Activated CD4-positive, alpha-beta T cell treated with anti-CD3 and anti-CD28 coated beads, Interleukin-2, amount 10 ng/mL, durations not matched to agents 24 days and 14 days (primary cell): ENCODE results near the gene LDLRAP1. TPM values are rescaled to one million over a fixed set of nuclear protein-coding genes. Genes with fewer than 3 reads are reported as not detected.

Experiments used
- DNase-seq: peaks from one replicate; pipeline ENCODE4 v3.0.0; 2022
- H3K27ac Mint-ChIP-seq: one replicate; pipeline ENCODE4 v1.8.0; 2022; ENCODE audit warnings: mild to moderate bottlenecking, mixed read lengths
- H3K27me3 Mint-ChIP-seq: one replicate; pipeline ENCODE4 v1.8.0; 2022; ENCODE audit warnings: mixed read lengths
- H3K36me3 Mint-ChIP-seq: one replicate; pipeline ENCODE4 v1.8.0; 2022; ENCODE audit warnings: low read depth, mild to moderate bottlenecking, mixed read lengths
- H3K4me1 Mint-ChIP-seq: one replicate; pipeline ENCODE4 v1.8.0; 2021; ENCODE audit warnings: mixed read lengths
- H3K4me3 Mint-ChIP-seq: one replicate; pipeline ENCODE4 v1.8.0; 2022; ENCODE audit warnings: mild to moderate bottlenecking, moderate library complexity, mixed read lengths
- H3K9me3 Mint-ChIP-seq: one replicate; pipeline ENCODE4 v1.8.0; 2021; ENCODE audit warnings: mixed read lengths
- intact Hi-C: fragments of 100-400 bp; cut with micrococcal nuclease; formaldehyde crosslinking; loops from one replicate; pipeline ENCODE4 v1.15.1; 2023
- total RNA-seq: library from RNA; stranded (reverse); gene quantifications from 2 replicates; pipeline ENCODE4 v1.2.3, GENCODE V29; 2022

The LDLRAP1 gene
- total RNA-seq, 1 donor from 2014 or later: 6.1 TPM

- Mint-ChIP-seq H3K4me3 (peak overlapping the region; percentile 81), H3K4me1 (peaks cover 33% of the 10 kb centered on the region)
- intact Hi-C loops: loop anchor here (5.0 kb wide), 1 partner anchor 72 kb away; the partner anchor contains the start of gene MAN1C1
These were observed 1.4 kb downstream of the LDLRAP1 start for GRCh38 chr1:25544819-25545218.

GRCh38 chr1:25545767-25546166 is 2.4 kb downstream of the LDLRAP1 start:
- no peak overlapping the region for H3K27ac Mint-ChIP-seq
- no peak overlapping the region for H3K4me3 Mint-ChIP-seq
- H3K4me1 Mint-ChIP-seq: peaks cover 43% of the 10 kb centered on the region
- H3K9me3 Mint-ChIP-seq: no peaks in the 10 kb centered on the region
- peaks cover 12% of the 10 kb centered on the region for H3K27me3 Mint-ChIP-seq
- intact Hi-C loops: loop anchor here (5.0 kb wide), 1 partner anchor 72 kb away; the partner anchor contains the start of gene MAN1C1
- H3K36me3 Mint-ChIP-seq: no peaks in the 10 kb centered on the region
- DNase-seq: no peak

More at GRCh38 chr1:25544819-25545218, 1.4 kb downstream of the LDLRAP1 start:
- no peak for DNase-seq
- H3K9me3 Mint-ChIP-seq: no peaks in the 10 kb centered on the region
- peaks cover 15% of the 10 kb centered on the region for H3K27me3 Mint-ChIP-seq
- H3K36me3 Mint-ChIP-seq: no peaks in the 10 kb centered on the region
- H3K27ac Mint-ChIP-seq: no peak overlapping the region

GRCh38 chr1:25546193-25546592 is 2.8 kb downstream of the LDLRAP1 start:
- Mint-ChIP-seq H3K27ac (no peak overlapping the region), H3K36me3 (no peaks in the 10 kb centered on the region), H3K4me3 (no peak overlapping the region), H3K4me1 (peaks cover 46% of the 10 kb centered on the region), H3K9me3 (no peaks in the 10 kb centered on the region), H3K27me3 (peaks cover 8% of the 10 kb centered on the region)
- intact Hi-C loops: loop anchor here (5.0 kb wide), 1 partner anchor 71 kb away; the partner anchor contains the start of gene MAN1C1
- DNase-seq: no peak

- peak overlapping the region; percentile 71 for H3K4me3 Mint-ChIP-seq
- H3K27ac Mint-ChIP-seq: no peak overlapping the region
- H3K9me3 Mint-ChIP-seq: no peaks in the 10 kb centered on the region
- peaks cover 4% of the 10 kb centered on the region for H3K27me3 Mint-ChIP-seq
- intact Hi-C loops: loop anchor here (5.0 kb wide), 1 partner anchor 69 kb away; the partner anchor contains the start of gene MAN1C1
- H3K4me1 Mint-ChIP-seq: peaks cover 56% of the 10 kb centered on the region
- no peaks in the 10 kb centered on the region for H3K36me3 Mint-ChIP-seq
- no peak for DNase-seq
These were observed 5.2 kb downstream of the LDLRAP1 start for GRCh38 chr1:25548601-25549000.

- Mint-ChIP-seq H3K27me3 (peaks cover 4% of the 10 kb centered on the region), H3K4me1 (peaks cover 54% of the 10 kb centered on the region), H3K36me3 (no peaks in the 10 kb centered on the region), H3K9me3 (no peaks in the 10 kb centered on the region), H3K4me3 (peak overlapping the region; percentile 71), H3K27ac (peak overlapping the region; percentile 87)
- intact Hi-C loops: loop anchor here (1.0 to 5.0 kb wide), 3 partner anchors 13 to 127 kb away; partner anchors contain the start of gene MAN1C1
- DNase-seq: peak; percentile 90
These were observed 6.1 kb downstream of the LDLRAP1 start for GRCh38 chr1:25549273-25550154.

- Mint-ChIP-seq H3K4me1 (peaks cover 48% of the 10 kb centered on the region), H3K4me3 (peak overlapping the region; percentile 71), H3K27ac (peak overlapping the region; percentile 87), H3K36me3 (peaks cover 2% of the 10 kb centered on the region), H3K27me3 (peaks cover 2% of the 10 kb centered on the region), H3K9me3 (no peaks in the 10 kb centered on the region)
- no peak for DNase-seq
- intact Hi-C loops: loop anchor here (1.0 kb wide), 2 partner anchors 12 to 126 kb away; no protein-coding TSS in a partner anchor
These were observed 6.7 kb downstream of the LDLRAP1 start for GRCh38 chr1:25550155-25550506.

GRCh38 chr1:25550683-25551310 is 7.4 kb downstream of the LDLRAP1 start:
- H3K9me3 Mint-ChIP-seq: no peaks in the 10 kb centered on the region
- no peak overlapping the region for H3K27ac Mint-ChIP-seq
- H3K4me1 Mint-ChIP-seq: peaks cover 47% of the 10 kb centered on the region
- DNase-seq: no peak
- no peak overlapping the region for H3K4me3 Mint-ChIP-seq
- no peaks in the 10 kb centered on the region for H3K27me3 Mint-ChIP-seq
- peaks cover 2% of the 10 kb centered on the region for H3K36me3 Mint-ChIP-seq
- intact Hi-C loops: loop anchor here (1.0 kb wide), 2 partner anchors 12 to 126 kb away; no protein-coding TSS in a partner anchor

- peaks cover 4% of the 10 kb centered on the region for H3K36me3 Mint-ChIP-seq
- H3K27me3 Mint-ChIP-seq: no peaks in the 10 kb centered on the region
- DNase-seq: no peak
- H3K4me1 Mint-ChIP-seq: peaks cover 41% of the 10 kb centered on the region
- no peak overlapping the region for H3K27ac Mint-ChIP-seq
- intact Hi-C loops: no loop called here
- no peaks in the 10 kb centered on the region for H3K9me3 Mint-ChIP-seq
- H3K4me3 Mint-ChIP-seq: no peak overlapping the region
These were observed 10.5 kb downstream of the LDLRAP1 start for GRCh38 chr1:25553749-25554429.

- Mint-ChIP-seq H3K4me3 (no peak overlapping the region), H3K27me3 (no peaks in the 10 kb centered on the region), H3K4me1 (peaks cover 38% of the 10 kb centered on the region), H3K36me3 (peaks cover 8% of the 10 kb centered on the region), H3K9me3 (no peaks in the 10 kb centered on the region), H3K27ac (no peak overlapping the region)
- intact Hi-C loops: no loop called here
- DNase-seq: no peak
These were observed 11.0 kb downstream of the LDLRAP1 start for GRCh38 chr1:25554430-25554780.

GRCh38 chr1:25554886-25555752 is 11.7 kb downstream of the LDLRAP1 start:
- intact Hi-C loops: no loop called here
- Mint-ChIP-seq H3K36me3 (peaks cover 8% of the 10 kb centered on the region), H3K9me3 (no peaks in the 10 kb centered on the region), H3K27me3 (no peaks in the 10 kb centered on the region), H3K27ac (no peak overlapping the region), H3K4me1 (peaks cover 37% of the 10 kb centered on the region), H3K4me3 (no peak overlapping the region)
- no peak for DNase-seq

- Mint-ChIP-seq H3K4me1 (peaks cover 31% of the 10 kb centered on the region), H3K4me3 (no peak overlapping the region), H3K27me3 (no peaks in the 10 kb centered on the region), H3K36me3 (peaks cover 8% of the 10 kb centered on the region), H3K27ac (no peak overlapping the region), H3K9me3 (no peaks in the 10 kb centered on the region)
- no peak for DNase-seq
- intact Hi-C loops: no loop called here
These were observed 12.3 kb downstream of the LDLRAP1 start for GRCh38 chr1:25555753-25556092.

GRCh38 chr1:25556132-25556670 is 12.8 kb downstream of the LDLRAP1 start:
- no peak overlapping the region for H3K4me3 Mint-ChIP-seq
- H3K4me1 Mint-ChIP-seq: peaks cover 32% of the 10 kb centered on the region
- no peaks in the 10 kb centered on the region for H3K9me3 Mint-ChIP-seq
- no peak overlapping the region for H3K27ac Mint-ChIP-seq
- peaks cover 8% of the 10 kb centered on the region for H3K36me3 Mint-ChIP-seq
- intact Hi-C loops: no loop called here
- DNase-seq: no peak
- H3K27me3 Mint-ChIP-seq: no peaks in the 10 kb centered on the region
